Measurements from ENCODE around the gene SPACA7. TPM values are rescaled to one million over a fixed set of nuclear protein-coding genes. Genes with fewer than 3 reads are reported as not detected.

The SPACA7 gene
- total RNA-seq, 1 experiment from 2014 or later, result not detected

- H3K27me3 Mint-ChIP-seq (ENCODE audit: low read depth), result peaks cover 36% of the 10 kb centered on the region
- H4K8ac ChIP-seq (replicated peaks; ENCODE audit: insufficient read length, low read depth, low read length), result no peak overlapping the region
- H2AK5ac ChIP-seq (ENCODE audit: insufficient read length, low read length), result no peak overlapping the region
- no peaks in the 10 kb centered on the region for H3K23me2 ChIP-seq (ENCODE audit: insufficient read length, low read depth, low read length, poor library complexity, severe bottlenecking)
- no peak overlapping the region for H2BK5ac ChIP-seq (ENCODE audit: insufficient read length, low read length)
- TF ChIP-seq CTCF (conservative IDR thresholded peaks at IDR 0.05), result no peak
- H3T11ph ChIP-seq (ENCODE audit: low read length), result no peak overlapping the region
- H2AFZ ChIP-seq (ENCODE audit: low read length), result no peak overlapping the region
- H3K27me3 ChIP-seq (ENCODE audit: insufficient read depth, low read length), result no peaks in the 10 kb centered on the region
- no peak overlapping the region for H3K14ac ChIP-seq (ENCODE audit: insufficient read depth, low read length)
- H3K56ac ChIP-seq (ENCODE audit: insufficient read length, low read depth, low read length), result no peak overlapping the region
- no peak overlapping the region for H3K4me3 Mint-ChIP-seq
- H3K9me3 Mint-ChIP-seq, result peaks cover 44 to 53% of the 10 kb centered on the region in 2 experiments
- H3K4me1 Mint-ChIP-seq, result 0 out of 4 replicates have a peak, but pooled peaks cover 0 to 2% of the 10 kb centered on the region in 2 experiments
- no peaks in the 10 kb centered on the region for H3K4me1 ChIP-seq (ENCODE audit: insufficient read depth, low read length)
- H4K91ac ChIP-seq (ENCODE audit: insufficient read length, low read depth, low read length), result no peak overlapping the region
- H4K5ac ChIP-seq (ENCODE audit: insufficient read length, low read depth, low read length), result no peak overlapping the region
- no peak overlapping the region for H2BK15ac ChIP-seq (ENCODE audit: low read depth, low read length)
- H3K27ac Mint-ChIP-seq, result no peak overlapping the region
- no peaks in the 10 kb centered on the region for H3K79me2 ChIP-seq (ENCODE audit: insufficient read depth, low read length)
- H3K9ac ChIP-seq (ENCODE audit: extremely low read depth, insufficient read length, low read length), result no peak overlapping the region
- no peak for DNase-seq
- no peak overlapping the region for H3K4me2 ChIP-seq (ENCODE audit: insufficient read depth, insufficient read length, low read length)
- H3K36me3 Mint-ChIP-seq (ENCODE audit: insufficient read depth in 1 of 3, low read depth in 3 of 3), result peaks cover 4 to 22% (median 18%) of the 10 kb centered on the region in 3 experiments
- no peak overlapping the region for H2BK120ac ChIP-seq (ENCODE audit: low read depth, low read length, poor library complexity, severe bottlenecking)
- no peak overlapping the region for H3K4ac ChIP-seq (ENCODE audit: low read depth, low read length)
- H3K79me1 ChIP-seq (ENCODE audit: insufficient read depth, low read depth, low read length, poor library complexity, severe bottlenecking), result no peaks in the 10 kb centered on the region
- H4K20me1 ChIP-seq (ENCODE audit: control insufficient read depth, insufficient read depth, insufficient read length), result no peaks in the 10 kb centered on the region
- H2BK20ac ChIP-seq (ENCODE audit: low read depth, low read length, poor library complexity, severe bottlenecking), result no peak overlapping the region
- H2BK12ac ChIP-seq (ENCODE audit: insufficient read length, low read depth, low read length), result no peak overlapping the region
- H3K18ac ChIP-seq (ENCODE audit: insufficient read length, low read depth, low read length), result no peak overlapping the region
- H3K23ac ChIP-seq (ENCODE audit: insufficient read length, low read depth, low read length), result no peak overlapping the region
- H3K27ac ChIP-seq (ENCODE audit: insufficient read length, low read depth, low read length), result no peak overlapping the region
- H3K9me3 ChIP-seq (ENCODE audit: control insufficient read depth, low read depth, low read length), result peaks cover 5% of the 10 kb centered on the region
Measured at GRCh38 chr13:112428704-112429103, 52.5 kb downstream of the SPACA7 start.
